ENCODE results near the gene JADE2. TPM values are rescaled to one million over a fixed set of nuclear protein-coding genes. Genes with fewer than 3 reads are reported as not detected.

JADE2 gene
- total and polyA plus RNA-seq, 2 experiments from 2014 or later: 16.2 to 40.8 TPM

DNA sequence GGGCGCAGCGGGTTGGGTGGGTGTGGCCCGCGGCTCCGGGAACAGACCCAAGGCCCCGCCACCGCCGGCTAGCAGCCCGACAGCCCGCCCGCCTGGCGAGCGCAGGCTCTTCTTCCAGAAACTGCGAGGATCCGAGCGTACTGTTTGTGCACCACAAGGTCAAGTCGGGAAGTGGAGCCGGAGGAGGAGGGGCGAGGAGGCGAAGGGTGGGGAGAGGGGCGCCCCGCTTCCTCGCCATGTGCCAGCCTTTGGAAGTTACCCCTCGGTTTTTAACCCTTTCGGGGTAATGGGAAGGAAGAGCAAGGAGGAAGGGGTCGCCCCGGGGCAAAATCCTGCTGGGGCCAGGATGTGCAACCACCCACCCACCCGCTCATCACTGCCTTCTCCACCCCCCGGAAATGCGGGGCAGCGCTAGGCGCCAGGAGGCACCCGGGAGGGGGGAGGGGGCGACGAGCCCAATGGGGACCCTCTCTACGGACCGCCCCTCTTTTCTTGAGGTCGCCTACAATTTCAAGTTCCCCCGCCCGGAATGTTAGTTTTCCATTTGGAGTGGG, 1.1 kb upstream of the JADE2 start (continued):
- TF ChIP-seq, protein P1, sequence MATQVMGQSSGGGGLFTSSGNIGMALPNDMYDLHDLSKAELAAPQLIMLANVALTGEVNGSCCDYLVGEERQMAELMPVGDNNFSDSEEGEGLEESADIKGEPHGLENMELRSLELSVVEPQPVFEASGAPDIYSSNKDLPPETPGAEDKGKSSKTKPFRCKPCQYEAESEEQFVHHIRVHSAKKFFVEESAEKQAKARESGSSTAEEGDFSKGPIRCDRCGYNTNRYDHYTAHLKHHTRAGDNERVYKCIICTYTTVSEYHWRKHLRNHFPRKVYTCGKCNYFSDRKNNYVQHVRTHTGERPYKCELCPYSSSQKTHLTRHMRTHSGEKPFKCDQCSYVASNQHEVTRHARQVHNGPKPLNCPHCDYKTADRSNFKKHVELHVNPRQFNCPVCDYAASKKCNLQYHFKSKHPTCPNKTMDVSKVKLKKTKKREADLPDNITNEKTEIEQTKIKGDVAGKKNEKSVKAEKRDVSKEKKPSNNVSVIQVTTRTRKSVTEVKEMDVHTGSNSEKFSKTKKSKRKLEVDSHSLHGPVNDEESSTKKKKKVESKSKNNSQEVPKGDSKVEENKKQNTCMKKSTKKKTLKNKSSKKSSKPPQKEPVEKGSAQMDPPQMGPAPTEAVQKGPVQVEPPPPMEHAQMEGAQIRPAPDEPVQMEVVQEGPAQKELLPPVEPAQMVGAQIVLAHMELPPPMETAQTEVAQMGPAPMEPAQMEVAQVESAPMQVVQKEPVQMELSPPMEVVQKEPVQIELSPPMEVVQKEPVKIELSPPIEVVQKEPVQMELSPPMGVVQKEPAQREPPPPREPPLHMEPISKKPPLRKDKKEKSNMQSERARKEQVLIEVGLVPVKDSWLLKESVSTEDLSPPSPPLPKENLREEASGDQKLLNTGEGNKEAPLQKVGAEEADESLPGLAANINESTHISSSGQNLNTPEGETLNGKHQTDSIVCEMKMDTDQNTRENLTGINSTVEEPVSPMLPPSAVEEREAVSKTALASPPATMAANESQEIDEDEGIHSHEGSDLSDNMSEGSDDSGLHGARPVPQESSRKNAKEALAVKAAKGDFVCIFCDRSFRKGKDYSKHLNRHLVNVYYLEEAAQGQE (IDR thresholded peaks at IDR 0.05; ENCODE audit: unreplicated experiment): no peak
- TF ChIP-seq, protein P2, sequence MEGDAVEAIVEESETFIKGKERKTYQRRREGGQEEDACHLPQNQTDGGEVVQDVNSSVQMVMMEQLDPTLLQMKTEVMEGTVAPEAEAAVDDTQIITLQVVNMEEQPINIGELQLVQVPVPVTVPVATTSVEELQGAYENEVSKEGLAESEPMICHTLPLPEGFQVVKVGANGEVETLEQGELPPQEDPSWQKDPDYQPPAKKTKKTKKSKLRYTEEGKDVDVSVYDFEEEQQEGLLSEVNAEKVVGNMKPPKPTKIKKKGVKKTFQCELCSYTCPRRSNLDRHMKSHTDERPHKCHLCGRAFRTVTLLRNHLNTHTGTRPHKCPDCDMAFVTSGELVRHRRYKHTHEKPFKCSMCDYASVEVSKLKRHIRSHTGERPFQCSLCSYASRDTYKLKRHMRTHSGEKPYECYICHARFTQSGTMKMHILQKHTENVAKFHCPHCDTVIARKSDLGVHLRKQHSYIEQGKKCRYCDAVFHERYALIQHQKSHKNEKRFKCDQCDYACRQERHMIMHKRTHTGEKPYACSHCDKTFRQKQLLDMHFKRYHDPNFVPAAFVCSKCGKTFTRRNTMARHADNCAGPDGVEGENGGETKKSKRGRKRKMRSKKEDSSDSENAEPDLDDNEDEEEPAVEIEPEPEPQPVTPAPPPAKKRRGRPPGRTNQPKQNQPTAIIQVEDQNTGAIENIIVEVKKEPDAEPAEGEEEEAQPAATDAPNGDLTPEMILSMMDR (conservative IDR thresholded peaks at IDR 0.05; ENCODE audit: low read depth in 2 of 2): peak in 1 of 2 experiments; percentile 11; a peak in 1 of 4 replicates
- TF ChIP-seq STAT1 (IDR thresholded peaks at IDR 0.05; ENCODE audit: unreplicated experiment) (no peak), NANOG (IDR thresholded peaks at IDR 0.05; ENCODE audit: borderline replicate concordance) (no peak), ZNF331 (CRISPR knock-in tag; IDR thresholded peaks at IDR 0.05; ENCODE audit: low read depth) (no peak), EZH2phosphoT487 (IDR thresholded peaks at IDR 0.05; ENCODE audit: unreplicated experiment) (no peak), JUNB (IDR thresholded peaks at IDR 0.05; ENCODE audit: unreplicated experiment) (no peak), CREB1 (CRISPR knock-in tag; IDR thresholded peaks at IDR 0.05; ENCODE audit: low read depth) (no peak), POLR2AphosphoS5 (IDR thresholded peaks at IDR 0.05; ENCODE audit: low read depth) (peak; percentile 74), ZNF114 (CRISPR knock-in tag; IDR thresholded peaks at IDR 0.05) (no peak), EZH2 (IDR thresholded peaks at IDR 0.05; ENCODE audit: low read depth, unreplicated experiment) (no peak)

GRCh38 chr5:134525683-134526482, 413 bp downstream of the JADE2 start:
- ATAC-seq (peak; percentile 0; the same call in 2 of the 3 replicates), DNase-seq (ENCODE audit: low spot score) (peak; percentile 75)
- peaks cover 11% of the 10 kb centered on the region for H4K20me1 ChIP-seq (replicated peaks; ENCODE audit: insufficient read depth)
- H3K4me2 ChIP-seq: peak overlapping the region; percentile 94
- Mint-ChIP-seq H3K9me3 (no peaks in the 10 kb centered on the region), H3K36me3 (ENCODE audit: low read depth) (no peaks in the 10 kb centered on the region), H3K27me3 (ENCODE audit: insufficient read depth, low read depth, poor library complexity) (peaks cover 15% of the 10 kb centered on the region), H3K27ac (peak overlapping the region; percentile 96), H3K4me1 (peaks cover 48% of the 10 kb centered on the region), H3K4me3 (peak overlapping the region; percentile 96)
- H2AFZ ChIP-seq: 0 out of 2 replicates have a peak overlapping the region, but pooled peaks have one; percentile 18
- H3K4me1 ChIP-seq (ENCODE audit: insufficient read depth): peaks cover 44% of the 10 kb centered on the region
- peak overlapping the region; percentile 100 for H3K27ac ChIP-seq (ENCODE audit: low read depth)
- H3K4me3 ChIP-seq: peak overlapping the region; percentile 79
- TF ChIP-seq POLR2AphosphoS5 (IDR thresholded peaks at IDR 0.05; ENCODE audit: low read depth) (peak; percentile 45), ZNF331 (CRISPR knock-in tag; IDR thresholded peaks at IDR 0.05; ENCODE audit: low read depth) (no peak)
- no peaks in the 10 kb centered on the region for H3K36me3 ChIP-seq (ENCODE audit: insufficient read depth)
- peaks cover 31% of the 10 kb centered on the region for H3F3A ChIP-seq (replicated peaks; ENCODE audit: low read depth)
- H3K9me2 ChIP-seq (ENCODE audit: insufficient read depth): no peaks in the 10 kb centered on the region
- H3K79me2 ChIP-seq (replicated peaks; ENCODE audit: insufficient read depth): peaks cover 44% of the 10 kb centered on the region
- H3K27me3 ChIP-seq (ENCODE audit: insufficient read depth): no peaks in the 10 kb centered on the region

All from GM23338 (cell line).